CD4-positive, CD25-positive, alpha-beta regulatory T cell (primary cell): Measurements from ENCODE around the gene AGBL1. TPM values are rescaled to one million over a fixed set of nuclear protein-coding genes. Genes with fewer than 3 reads are reported as not detected.

ENCODE experiments used
- ATAC-seq, 2 donors: fragments of 150-1000 bp; cut with Tn5 transposase; one replicate each; pipeline ENCODE4 v1.10.0; 2021; ENCODE audit warnings: low read depth in 2 of 2, moderate number of reproducible peaks in 2 of 2, moderate library complexity in 1 of 2
- DNase-seq, 3 donors: peaks; one replicate each; pipeline versions ENCODE4 v3.0.0 to v3.0.0-alpha.2; 2012 to 2022; ENCODE audit warnings: mixed read lengths in 1 of 3
- H3K27ac ChIP-seq: one replicate; pipeline ENCODE4 v1.7.0; 2013; ENCODE audit warnings: mild to moderate bottlenecking, low read length; ENCODE audit not compliant: insufficient read depth, poor library complexity, severe bottlenecking
- H3K27me3 ChIP-seq: one replicate; pipeline ENCODE4 v1.7.0; 2013; ENCODE audit warnings: low read length; ENCODE audit not compliant: control insufficient read depth, insufficient read depth
- H3K36me3 ChIP-seq: one replicate; pipeline ENCODE4 v1.7.0; 2013; ENCODE audit warnings: mild to moderate bottlenecking, low read length, moderate library complexity; ENCODE audit not compliant: control insufficient read depth, insufficient read depth
- H3K4me1 ChIP-seq: 2 replicates; pipeline ENCODE4 v1.7.0; 2013; ENCODE audit warnings: mild to moderate bottlenecking, low read length; ENCODE audit not compliant: insufficient read depth, control insufficient read depth, poor library complexity, severe bottlenecking
- H3K4me3 ChIP-seq: one replicate; pipeline ENCODE4 v1.7.0; 2013; ENCODE audit warnings: low read depth, mild to moderate bottlenecking, low read length, moderate library complexity
- H3K9me3 ChIP-seq, 2 experiments: 1 replicate in 1 of 2; 2 replicates in 1 of 2; pipeline ENCODE4 v1.7.0; 2013; ENCODE audit warnings: low read length in 2 of 2, mild to moderate bottlenecking in 1 of 2, moderate library complexity in 1 of 2; ENCODE audit not compliant: control insufficient read depth in 2 of 2
- H3K27ac Mint-ChIP-seq, 3 donors: one replicate each; pipeline ENCODE4 v1.8.0; 2020 to 2022; ENCODE audit warnings: mild to moderate bottlenecking in 3 of 3, mixed read lengths in 3 of 3, moderate library complexity in 2 of 3
- H3K27me3 Mint-ChIP-seq: one replicate; pipeline ENCODE4 v1.8.0; 2022; ENCODE audit warnings: mild to moderate bottlenecking, mixed read lengths
- H3K36me3 Mint-ChIP-seq: one replicate; pipeline ENCODE4 v1.8.0; 2020; ENCODE audit warnings: mixed read lengths
- H3K4me1 Mint-ChIP-seq, 4 donors: one replicate each; pipeline ENCODE4 v1.8.0; 2020 to 2022; ENCODE audit warnings: mixed read lengths in 4 of 4, mild to moderate bottlenecking in 1 of 4
- H3K4me3 Mint-ChIP-seq, 4 donors: one replicate each; pipeline ENCODE4 v1.8.0; 2020 to 2022; ENCODE audit warnings: mild to moderate bottlenecking in 4 of 4, mixed read lengths in 4 of 4, moderate library complexity in 3 of 4
- H3K9me3 Mint-ChIP-seq, 7 donors: one replicate each; pipeline ENCODE4 v1.8.0; 2020 to 2022; ENCODE audit warnings: mixed read lengths in 7 of 7, mild to moderate bottlenecking in 3 of 7, moderate library complexity in 2 of 7
- polyA plus RNA-seq, 4 donors: library from polyadenylated mRNA; unstranded; fragments of 300-500 nt; fragmentation: Illumina TruSeq; gene quantifications; one replicate each; pipeline ENCODE4 v1.2.3, GENCODE V29; 2021
- total RNA-seq: library from RNA; stranded (reverse); gene quantifications from one replicate; pipeline ENCODE4 v1.2.3, GENCODE V29; 2022

Gene AGBL1
- total and polyA plus RNA-seq, 5 donors from 2014 or later = not detected

- Histone ChIP-seq H3K36me3 (no peaks in the 10 kb centered on the region), H3K9me3 (peaks cover 0 to 5% of the 10 kb centered on the region in 2 experiments), H3K27me3 (no peaks in the 10 kb centered on the region), H3K27ac (no peak overlapping the region), H3K4me1 (no peaks in the 10 kb centered on the region), H3K4me3 (no peak overlapping the region)
- no peaks in the 10 kb centered on the region for H3K36me3 Mint-ChIP-seq
- H3K4me3 Mint-ChIP-seq = no peak overlapping the region
- DNase-seq = no peak
- ATAC-seq = no peak
- no peak overlapping the region for H3K27ac Mint-ChIP-seq
- H3K27me3 Mint-ChIP-seq = no peaks in the 10 kb centered on the region
- H3K4me1 Mint-ChIP-seq = no peaks in the 10 kb centered on the region
- H3K9me3 Mint-ChIP-seq = peaks cover 5 to 12% (median 5%) of the 10 kb centered on the region in 7 donors
These were observed 293.5 kb downstream of the AGBL1 start for GRCh38 chr15:86373147-86373546.

DNA sequence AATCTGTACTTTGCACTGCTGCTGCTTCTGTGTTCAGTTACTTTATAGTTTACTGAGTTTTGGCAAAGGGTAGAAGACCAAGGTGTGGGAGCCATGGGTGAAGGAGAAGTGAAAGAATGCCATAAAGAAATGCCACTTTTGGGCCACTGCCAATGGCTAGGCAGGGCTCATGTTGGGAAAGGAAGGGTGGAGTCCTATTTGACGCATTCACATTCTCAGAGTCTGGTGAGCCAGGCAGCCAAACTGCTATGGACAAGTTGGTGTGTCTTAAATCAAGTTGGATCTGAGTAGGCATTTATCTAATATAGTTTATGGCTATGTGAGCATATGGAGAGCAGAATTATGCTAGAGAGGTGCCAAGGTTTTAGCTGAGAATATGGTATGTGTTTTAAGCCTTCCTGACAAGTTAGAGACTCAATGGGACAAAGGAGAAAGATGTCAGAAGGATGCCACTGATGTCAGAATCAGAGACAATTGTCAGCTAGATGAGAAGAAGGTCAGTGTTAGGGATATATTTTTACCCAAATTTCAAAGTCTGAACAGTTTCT is 296.1 kb downstream of the AGBL1 start:
- Histone ChIP-seq H3K27ac (no peak overlapping the region), H3K9me3 (peaks cover 0 to 5% of the 10 kb centered on the region in 2 experiments), H3K36me3 (no peaks in the 10 kb centered on the region), H3K4me1 (no peaks in the 10 kb centered on the region), H3K27me3 (no peaks in the 10 kb centered on the region), H3K4me3 (no peak overlapping the region)
- Mint-ChIP-seq H3K27ac (no peak overlapping the region), H3K9me3 (peaks cover 1 to 6% (median 5%) of the 10 kb centered on the region in 7 donors), H3K27me3 (no peaks in the 10 kb centered on the region), H3K4me3 (no peak overlapping the region), H3K36me3 (no peaks in the 10 kb centered on the region), H3K4me1 (no peaks in the 10 kb centered on the region)
- DNase-seq = no peak
- no peak for ATAC-seq

DNA sequence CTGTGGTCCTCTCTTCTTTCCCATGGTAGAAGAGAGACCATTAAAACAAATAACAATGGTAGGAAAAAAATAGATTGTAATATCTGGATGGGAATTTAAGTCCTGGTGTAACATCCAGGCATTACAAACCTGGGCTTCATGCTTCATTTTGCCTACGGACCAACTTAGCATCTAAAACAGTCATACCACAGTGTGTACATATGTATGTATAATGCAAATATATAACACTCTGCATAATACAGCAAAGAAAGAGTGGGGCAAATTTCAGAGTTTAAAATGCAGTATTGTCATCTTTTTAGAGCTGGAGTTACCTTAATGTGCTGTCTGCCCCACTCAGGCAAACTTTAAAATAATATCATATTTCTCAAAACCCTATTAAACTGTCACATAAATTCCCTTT is 298.2 kb downstream of the AGBL1 start:
- H3K9me3 ChIP-seq = peaks cover 0 to 5% of the 10 kb centered on the region in 2 experiments
- no peaks in the 10 kb centered on the region for H3K36me3 ChIP-seq
- H3K27ac Mint-ChIP-seq = no peak overlapping the region
- H3K36me3 Mint-ChIP-seq = no peaks in the 10 kb centered on the region
- H3K27ac ChIP-seq = no peak overlapping the region
- H3K4me1 Mint-ChIP-seq = no peaks in the 10 kb centered on the region
- DNase-seq (no peak), ATAC-seq (no peak)
- H3K4me3 ChIP-seq = no peak overlapping the region
- no peaks in the 10 kb centered on the region for H3K27me3 Mint-ChIP-seq
- H3K4me1 ChIP-seq = no peaks in the 10 kb centered on the region
- no peaks in the 10 kb centered on the region for H3K27me3 ChIP-seq
- peaks cover 1 to 6% (median 5%) of the 10 kb centered on the region in 7 donors for H3K9me3 Mint-ChIP-seq
- H3K4me3 Mint-ChIP-seq = no peak overlapping the region

DNA sequence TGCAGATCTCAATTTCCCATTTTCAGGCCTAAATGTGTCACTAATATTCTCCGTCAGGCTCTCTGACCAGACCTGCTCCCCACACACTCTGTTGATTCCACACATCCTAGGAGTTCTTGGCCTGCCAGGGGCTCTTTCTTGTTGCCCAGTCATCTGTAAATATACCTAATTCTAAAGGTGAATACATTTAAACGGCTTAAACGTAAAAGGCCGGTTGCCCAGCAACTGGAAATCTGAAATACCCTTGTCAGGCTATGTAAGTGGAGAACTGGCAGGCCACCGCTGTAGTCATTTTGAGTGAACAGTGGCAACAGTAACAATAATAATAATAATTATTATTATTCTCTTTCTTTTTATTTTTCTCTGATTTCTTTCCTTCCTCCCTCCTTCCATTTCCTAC is 302.7 kb downstream of the AGBL1 start:
- Mint-ChIP-seq H3K27ac (no peak overlapping the region), H3K36me3 (no peaks in the 10 kb centered on the region), H3K27me3 (no peaks in the 10 kb centered on the region), H3K4me1 (no peaks in the 10 kb centered on the region), H3K4me3 (no peak overlapping the region), H3K9me3 (peaks cover 0 to 4% (median 0%) of the 10 kb centered on the region in 7 donors)
- H3K4me1 ChIP-seq = no peaks in the 10 kb centered on the region
- H3K27me3 ChIP-seq = no peaks in the 10 kb centered on the region
- DNase-seq (no peak), ATAC-seq (no peak)
- H3K27ac ChIP-seq = no peak overlapping the region
- H3K4me3 ChIP-seq = no peak overlapping the region
- no peaks in the 10 kb centered on the region for H3K9me3 ChIP-seq
- no peaks in the 10 kb centered on the region for H3K36me3 ChIP-seq

DNA sequence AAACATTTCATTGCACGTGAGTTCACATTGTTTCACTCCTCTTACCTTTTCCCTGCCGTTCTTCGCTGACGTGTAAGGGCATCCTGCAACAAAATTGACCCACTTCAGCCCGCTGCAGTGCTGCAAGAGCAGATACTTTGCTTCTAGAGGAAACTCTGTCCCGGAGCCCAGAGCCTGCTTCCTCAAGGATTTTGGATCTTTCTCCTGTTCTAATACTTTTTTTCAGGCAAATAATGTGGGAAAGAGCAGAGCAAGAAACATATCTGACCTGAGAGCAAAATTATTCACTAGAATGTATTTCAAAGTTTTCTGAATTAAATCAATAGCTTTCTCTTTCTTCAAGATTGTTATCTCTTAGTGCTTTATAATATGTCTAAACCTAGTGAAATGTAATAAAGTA is 303.9 kb downstream of the AGBL1 start:
- Mint-ChIP-seq H3K27me3 (no peaks in the 10 kb centered on the region), H3K4me1 (no peaks in the 10 kb centered on the region), H3K36me3 (no peaks in the 10 kb centered on the region), H3K27ac (no peak overlapping the region), H3K4me3 (no peak overlapping the region), H3K9me3 (peaks cover 0 to 4% (median 0%) of the 10 kb centered on the region in 7 donors)
- Histone ChIP-seq H3K4me3 (no peak overlapping the region), H3K36me3 (no peaks in the 10 kb centered on the region), H3K4me1 (no peaks in the 10 kb centered on the region), H3K27ac (no peak overlapping the region), H3K9me3 (no peaks in the 10 kb centered on the region), H3K27me3 (peaks cover 3% of the 10 kb centered on the region)
- no peak for ATAC-seq
- no peak for DNase-seq

- Mint-ChIP-seq H3K9me3 (peaks cover 0 to 4% (median 0%) of the 10 kb centered on the region in 7 donors), H3K27ac (no peak overlapping the region), H3K36me3 (no peaks in the 10 kb centered on the region), H3K4me1 (no peaks in the 10 kb centered on the region), H3K27me3 (no peaks in the 10 kb centered on the region), H3K4me3 (no peak overlapping the region)
- H3K36me3 ChIP-seq = no peaks in the 10 kb centered on the region
- H3K4me1 ChIP-seq = no peaks in the 10 kb centered on the region
- H3K4me3 ChIP-seq = no peak overlapping the region
- peaks cover 3% of the 10 kb centered on the region for H3K27me3 ChIP-seq
- DNase-seq (no peak), ATAC-seq (no peak)
- no peaks in the 10 kb centered on the region for H3K9me3 ChIP-seq
- no peak overlapping the region for H3K27ac ChIP-seq
These were observed 304.5 kb downstream of the AGBL1 start for GRCh38 chr15:86384186-86384585.

DNA sequence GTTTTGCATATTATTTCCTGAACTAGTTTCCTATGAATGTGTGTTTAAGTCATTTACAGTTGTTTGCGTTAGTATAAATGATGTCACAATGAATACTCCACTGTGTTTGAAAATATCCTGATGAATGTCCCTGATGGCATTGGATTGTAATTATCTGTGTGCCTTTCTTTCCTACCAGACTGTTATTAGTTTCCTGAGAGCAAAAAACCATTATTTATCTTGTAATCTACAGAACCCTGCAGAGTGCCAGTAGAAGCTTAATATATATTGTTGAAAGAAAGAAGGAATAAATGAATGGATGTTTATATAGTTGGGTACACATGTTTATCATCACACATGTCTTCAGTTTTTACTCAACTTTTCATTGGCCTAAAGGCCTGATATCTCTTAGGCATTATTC is 312.6 kb downstream of the AGBL1 start:
- Mint-ChIP-seq H3K4me1 (peaks cover 0 to 4% (median 0%) of the 10 kb centered on the region in 4 donors), H3K27me3 (no peaks in the 10 kb centered on the region), H3K9me3 (peaks cover 0 to 6% (median 0%) of the 10 kb centered on the region in 7 donors), H3K4me3 (no peak overlapping the region), H3K36me3 (no peaks in the 10 kb centered on the region), H3K27ac (no peak overlapping the region)
- Histone ChIP-seq H3K9me3 (no peaks in the 10 kb centered on the region), H3K36me3 (no peaks in the 10 kb centered on the region), H3K27me3 (peaks cover 3% of the 10 kb centered on the region), H3K4me1 (no peaks in the 10 kb centered on the region), H3K4me3 (no peak overlapping the region), H3K27ac (no peak overlapping the region)
- ATAC-seq = no peak
- no peak for DNase-seq

GRCh38 chr15:86392874-86393273 is 313.2 kb downstream of the AGBL1 start:
- peaks cover 0 to 6% (median 0%) of the 10 kb centered on the region in 7 donors for H3K9me3 Mint-ChIP-seq
- Histone ChIP-seq H3K4me1 (no peaks in the 10 kb centered on the region), H3K4me3 (no peak overlapping the region), H3K9me3 (no peaks in the 10 kb centered on the region), H3K36me3 (no peaks in the 10 kb centered on the region), H3K27me3 (peaks cover 2% of the 10 kb centered on the region), H3K27ac (no peak overlapping the region)
- no peak for ATAC-seq
- H3K36me3 Mint-ChIP-seq = no peaks in the 10 kb centered on the region
- H3K4me3 Mint-ChIP-seq = no peak overlapping the region
- peaks cover 0 to 4% (median 0%) of the 10 kb centered on the region in 4 donors for H3K4me1 Mint-ChIP-seq
- no peak overlapping the region for H3K27ac Mint-ChIP-seq
- H3K27me3 Mint-ChIP-seq = no peaks in the 10 kb centered on the region
- DNase-seq = no peak
